ENCODE measurements around the gene SNX17. TPM values are rescaled to one million over a fixed set of nuclear protein-coding genes. Genes with fewer than 3 reads are reported as not detected.

The SNX17 gene
- 106 and 114 TPM in 2 replicates for total RNA-seq

GRCh38 chr2:27370026-27370815, at the start of gene SNX17, which contains the start of gene EIF2B4:
TSS of gene SNX17 (plus strand) at chr2:27370616. CDS start at chr2:27370744, 128 bp downstream.
TSS of gene EIF2B4 (minus strand) at chr2:27370338. CDS start at chr2:27370314, 24 bp downstream.

GRCh38 chr2:27322766-27323595, 47.4 kb upstream of the SNX17 start, which contains the start of gene MPV17:
TSS of gene MPV17 (minus strand) at chr2:27323097. CDS start at chr2:27322517, 580 bp downstream.

GRCh38 chr2:27356382-27357181, 13.8 kb upstream of the SNX17 start, which contains the start of gene GTF3C2:
TSS of gene GTF3C2 (minus strand) at chr2:27356764. CDS start at chr2:27343554, 13,210 bp downstream.

GRCh38 chr2:27380626-27381545, 10.5 kb downstream of the SNX17 start, which contains the start of gene ZNF513:
TSS of gene ZNF513 (minus strand) at chr2:27380734. CDS start at chr2:27380526, 208 bp downstream.

GRCh38 chr2:27409321-27410073, 39.1 kb downstream of the SNX17 start, which contains the start of gene PPM1G:
TSS of gene PPM1G (minus strand) at chr2:27409591. CDS start at chr2:27409422, 169 bp downstream.

Other genes starting within 250 kb of the SNX17 start
- under 0.01 TPM in 1 of 2 replicates, not detected in the other for gene ABHD1, start 246.8 kb upstream of the SNX17 start, total RNA-seq
- gene PREB, start 236.0 kb upstream of the SNX17 start, total RNA-seq = 44.8 and 50.9 TPM in 2 replicates
- gene PRR30, start 231.2 kb upstream of the SNX17 start, total RNA-seq = not detected in 2 replicates
- gene TCF23, start 221.6 kb upstream of the SNX17 start, total RNA-seq = not detected in 2 replicates
- gene ATRAID, start 158.6 kb upstream of the SNX17 start, total RNA-seq = 94.9 and 128 TPM in 2 replicates
- 19.7 and 27.9 TPM in 2 replicates for gene SLC5A6, start 158.3 kb upstream of the SNX17 start, total RNA-seq
- gene CAD, start 153.2 kb upstream of the SNX17 start, total RNA-seq = 46.6 and 50.3 TPM in 2 replicates
- gene SLC30A3, start 107.6 kb upstream of the SNX17 start, total RNA-seq = not detected in 2 replicates
- gene DNAJC5G, start 95.2 kb upstream of the SNX17 start, total RNA-seq = not detected in 2 replicates
- not detected in 2 replicates for gene TRIM54, start 88.2 kb upstream of the SNX17 start, total RNA-seq
- gene UCN, start 62.2 kb upstream of the SNX17 start, total RNA-seq = 0.09 and 0.19 TPM in 2 replicates
- 28.9 and 40.7 TPM in 2 replicates for gene MPV17, start 47.5 kb upstream of the SNX17 start, total RNA-seq
- 23.6 and 23.8 TPM in 2 replicates for gene GTF3C2, start 13.9 kb upstream of the SNX17 start, total RNA-seq
- gene EIF2B4, start 278 bp upstream of the SNX17 start, total RNA-seq = 38.6 and 38.8 TPM in 2 replicates
- gene ZNF513, start 10.1 kb downstream of the SNX17 start, total RNA-seq = 6.2 and 7.6 TPM in 2 replicates
- 139 and 157 TPM in 2 replicates for gene PPM1G, start 39.0 kb downstream of the SNX17 start, total RNA-seq
- gene NRBP1, start 58.0 kb downstream of the SNX17 start, total RNA-seq = 107 and 112 TPM in 2 replicates
- gene KRTCAP3, start 71.8 kb downstream of the SNX17 start, total RNA-seq = not detected in 2 replicates
- 26.2 and 28.0 TPM in 2 replicates for gene IFT172, start 119.1 kb downstream of the SNX17 start, total RNA-seq
- 30.1 and 31.8 TPM in 2 replicates for gene FNDC4, start 124.6 kb downstream of the SNX17 start, total RNA-seq
- gene GCKR, start 126.2 kb downstream of the SNX17 start, total RNA-seq = 6.7 and 9.3 TPM in 2 replicates
- 16.0 and 17.3 TPM in 2 replicates for gene ZNF512, start 212.4 kb downstream of the SNX17 start, total RNA-seq